ENCODE results near the gene PLCL1.

DNA sequence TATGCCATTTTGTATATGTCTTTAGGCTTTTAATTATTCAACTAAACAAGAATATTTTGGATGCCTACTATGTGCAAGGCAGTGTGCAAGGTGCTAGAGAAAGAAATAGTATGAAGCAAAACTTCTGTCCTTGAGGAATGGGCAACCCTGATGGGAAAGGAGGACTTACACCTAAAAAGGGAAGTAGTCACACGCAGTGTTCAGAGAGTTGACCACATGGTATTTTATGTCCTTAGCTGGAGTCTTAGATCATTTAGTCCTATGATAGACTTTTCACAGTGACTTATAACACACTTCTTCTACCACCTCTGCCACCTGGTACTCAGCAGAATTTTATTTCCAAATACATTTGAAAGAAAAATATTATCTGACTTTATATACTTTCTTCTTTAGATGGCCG is 291.6 kb downstream of the PLCL1 start:
- TF ChIP-seq, protein P1, sequence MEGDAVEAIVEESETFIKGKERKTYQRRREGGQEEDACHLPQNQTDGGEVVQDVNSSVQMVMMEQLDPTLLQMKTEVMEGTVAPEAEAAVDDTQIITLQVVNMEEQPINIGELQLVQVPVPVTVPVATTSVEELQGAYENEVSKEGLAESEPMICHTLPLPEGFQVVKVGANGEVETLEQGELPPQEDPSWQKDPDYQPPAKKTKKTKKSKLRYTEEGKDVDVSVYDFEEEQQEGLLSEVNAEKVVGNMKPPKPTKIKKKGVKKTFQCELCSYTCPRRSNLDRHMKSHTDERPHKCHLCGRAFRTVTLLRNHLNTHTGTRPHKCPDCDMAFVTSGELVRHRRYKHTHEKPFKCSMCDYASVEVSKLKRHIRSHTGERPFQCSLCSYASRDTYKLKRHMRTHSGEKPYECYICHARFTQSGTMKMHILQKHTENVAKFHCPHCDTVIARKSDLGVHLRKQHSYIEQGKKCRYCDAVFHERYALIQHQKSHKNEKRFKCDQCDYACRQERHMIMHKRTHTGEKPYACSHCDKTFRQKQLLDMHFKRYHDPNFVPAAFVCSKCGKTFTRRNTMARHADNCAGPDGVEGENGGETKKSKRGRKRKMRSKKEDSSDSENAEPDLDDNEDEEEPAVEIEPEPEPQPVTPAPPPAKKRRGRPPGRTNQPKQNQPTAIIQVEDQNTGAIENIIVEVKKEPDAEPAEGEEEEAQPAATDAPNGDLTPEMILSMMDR (IDR thresholded peaks at IDR 0.05) = no peak
- TF ChIP-seq POLR2A (IDR thresholded peaks at IDR 0.05) (no peak), EP300 (IDR thresholded peaks at IDR 0.05) (no peak)
